Stimulated activated CD4-positive, alpha-beta T cell treated with anti-CD3 and anti-CD28 coated beads, Interleukin-4, amount 100 ng/mL, for 48 hours (primary cell): Measurements from ENCODE around the gene SHROOM4.

Experiments
- DNase-seq, 2 donors: peaks; one replicate each; pipeline ENCODE4 v3.0.0-alpha.2; 2020; ENCODE audit warnings: low read depth in 2 of 2

The SHROOM4 gene

GRCh38 chrX:50813843-50814661 lies at the start of gene SHROOM4:
Gene SHROOM4, minus strand, starts transcription at chrX:50814194. Its CDS starts 176 bp downstream, at chrX:50814018.
- DNase-seq = no peak

GRCh38 chrX:50863471-50863870 lies 49.5 kb upstream of the SHROOM4 start:
- no peak for DNase-seq

GRCh38 chrX:50860518-50860917 lies 46.5 kb upstream of the SHROOM4 start:
- no peak for DNase-seq

GRCh38 chrX:50858548-50858947 lies 44.6 kb upstream of the SHROOM4 start:
- no peak for DNase-seq

- no peak for DNase-seq
Observed at GRCh38 chrX:50853399-50853798, 39.4 kb upstream of the SHROOM4 start.

- no peak for DNase-seq
Observed at GRCh38 chrX:50852524-50852923, 38.5 kb upstream of the SHROOM4 start.

- no peak for DNase-seq
Observed at GRCh38 chrX:50842221-50842620, 28.2 kb upstream of the SHROOM4 start.

- no peak for DNase-seq
Observed at GRCh38 chrX:50839730-50840129, 25.7 kb upstream of the SHROOM4 start.

- no peak for DNase-seq
Observed at GRCh38 chrX:50838820-50839600, 25.0 kb upstream of the SHROOM4 start.

- no peak for DNase-seq
Observed at GRCh38 chrX:50827996-50828395, 14.0 kb upstream of the SHROOM4 start.

- no peak for DNase-seq
Observed at GRCh38 chrX:50825825-50826224, 11.8 kb upstream of the SHROOM4 start.

GRCh38 chrX:50818986-50819385 lies 5.0 kb upstream of the SHROOM4 start:
- no peak for DNase-seq

- no peak for DNase-seq
Observed at GRCh38 chrX:50815120-50815519, 1.1 kb upstream of the SHROOM4 start.

- DNase-seq = no peak
Observed at GRCh38 chrX:50814701-50815100, 707 bp upstream of the SHROOM4 start.

GRCh38 chrX:50812995-50813842 lies 775 bp downstream of the SHROOM4 start:
- no peak for DNase-seq

- no peak for DNase-seq
Observed at GRCh38 chrX:50805276-50805675, 8.7 kb downstream of the SHROOM4 start.

GRCh38 chrX:50801135-50801534 lies 12.9 kb downstream of the SHROOM4 start:
- no peak for DNase-seq

- no peak for DNase-seq
Observed at GRCh38 chrX:50799531-50799961, 14.4 kb downstream of the SHROOM4 start.

- no peak for DNase-seq
Observed at GRCh38 chrX:50798783-50799182, 15.2 kb downstream of the SHROOM4 start.

GRCh38 chrX:50787099-50787498 lies 26.9 kb downstream of the SHROOM4 start:
- no peak for DNase-seq

GRCh38 chrX:50780144-50780543 lies 33.9 kb downstream of the SHROOM4 start:
- DNase-seq = no peak

- no peak for DNase-seq
Observed at GRCh38 chrX:50779694-50780093, 34.3 kb downstream of the SHROOM4 start.
